ENCODE measurements around the gene AARS2.

AARS2 gene

DNA sequence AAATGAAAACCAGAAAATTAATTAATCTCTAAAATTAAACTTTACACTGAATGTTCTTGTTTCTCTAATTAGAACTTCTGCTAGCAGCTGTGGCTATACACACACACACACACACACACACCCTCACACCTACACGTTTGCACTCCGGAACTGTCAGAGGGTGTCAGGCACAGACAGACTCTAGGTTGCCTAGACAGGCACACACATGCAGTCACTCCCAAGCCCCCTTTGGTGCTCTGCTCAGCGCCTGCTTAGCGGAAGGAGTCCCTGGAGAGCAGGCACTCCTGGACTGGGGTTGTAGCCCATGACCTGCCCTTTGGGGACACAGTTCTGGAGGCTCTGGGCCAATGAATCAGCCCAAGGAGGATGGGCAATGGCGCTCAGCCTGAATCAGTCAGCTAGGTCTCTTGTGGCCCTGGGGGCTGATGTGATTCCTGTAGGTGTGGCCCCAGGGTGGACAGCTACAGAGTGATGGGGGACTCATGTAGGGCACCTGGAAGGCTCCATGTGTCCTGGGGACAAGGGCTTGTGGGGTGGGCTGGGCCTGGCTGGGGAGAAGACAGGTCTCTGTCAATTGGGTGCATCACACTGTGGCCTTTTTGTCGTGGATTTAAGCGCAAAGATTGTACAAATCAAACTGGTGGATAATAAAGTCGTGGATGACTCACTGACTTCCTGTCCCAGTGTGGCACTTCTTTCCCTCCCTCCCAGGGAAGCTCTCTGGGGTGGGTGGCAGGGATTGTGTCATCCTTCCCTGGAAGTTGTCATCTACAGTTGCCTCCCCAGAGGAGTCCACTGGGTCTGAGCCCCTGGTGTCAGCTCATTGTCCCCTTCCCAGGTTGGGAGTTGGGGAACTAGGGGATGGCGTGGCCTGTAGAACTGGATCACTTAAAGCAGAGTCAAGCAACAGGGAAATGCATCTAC is 34.1 kb downstream of the AARS2 start:
- no peak overlapping the region for H3K27ac ChIP-seq
- TF ChIP-seq CTCF (IDR thresholded peaks at IDR 0.05) (no peak), ZFX (IDR thresholded peaks at IDR 0.05; ENCODE audit: borderline replicate concordance) (no peak)

DNA sequence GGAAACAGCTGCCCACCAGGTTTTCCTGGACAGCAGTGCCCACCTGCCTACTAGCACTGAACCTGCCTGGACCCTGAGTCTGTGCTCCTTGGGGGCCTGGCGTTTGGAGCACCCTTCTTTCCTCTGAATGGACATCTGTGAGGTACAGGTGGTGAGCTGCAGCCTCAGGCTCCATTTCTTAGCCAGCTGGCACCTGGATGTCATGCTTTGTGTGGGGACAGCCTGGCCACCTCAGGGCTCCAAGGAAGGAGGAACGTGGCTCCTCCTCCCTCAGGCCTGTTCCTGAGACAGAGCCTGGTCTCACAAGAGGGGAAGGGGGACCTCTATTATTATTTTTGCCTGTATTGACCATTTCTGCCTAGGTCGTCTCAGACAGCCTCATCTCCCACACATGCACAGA is 34.8 kb downstream of the AARS2 start:
- H3K27ac ChIP-seq = no peak overlapping the region

GRCh38 chr6:44277763-44278162 is 35.4 kb downstream of the AARS2 start:
- H3K27ac ChIP-seq = no peak overlapping the region
- no peak for TF ChIP-seq ZFX (IDR thresholded peaks at IDR 0.05; ENCODE audit: borderline replicate concordance)
- TF ChIP-seq CTCF (IDR thresholded peaks at IDR 0.05) = no peak

More for the DNA sequence above, 34.8 kb downstream of the AARS2 start:
- TF ChIP-seq ZFX (IDR thresholded peaks at IDR 0.05; ENCODE audit: borderline replicate concordance) = no peak
- no peak for TF ChIP-seq CTCF (IDR thresholded peaks at IDR 0.05)

- no peak overlapping the region for H3K27ac ChIP-seq
- TF ChIP-seq CTCF (IDR thresholded peaks at IDR 0.05) (no peak), ZFX (IDR thresholded peaks at IDR 0.05; ENCODE audit: borderline replicate concordance) (no peak)
Measured at GRCh38 chr6:44276667-44277640, 36.2 kb downstream of the AARS2 start.

DNA sequence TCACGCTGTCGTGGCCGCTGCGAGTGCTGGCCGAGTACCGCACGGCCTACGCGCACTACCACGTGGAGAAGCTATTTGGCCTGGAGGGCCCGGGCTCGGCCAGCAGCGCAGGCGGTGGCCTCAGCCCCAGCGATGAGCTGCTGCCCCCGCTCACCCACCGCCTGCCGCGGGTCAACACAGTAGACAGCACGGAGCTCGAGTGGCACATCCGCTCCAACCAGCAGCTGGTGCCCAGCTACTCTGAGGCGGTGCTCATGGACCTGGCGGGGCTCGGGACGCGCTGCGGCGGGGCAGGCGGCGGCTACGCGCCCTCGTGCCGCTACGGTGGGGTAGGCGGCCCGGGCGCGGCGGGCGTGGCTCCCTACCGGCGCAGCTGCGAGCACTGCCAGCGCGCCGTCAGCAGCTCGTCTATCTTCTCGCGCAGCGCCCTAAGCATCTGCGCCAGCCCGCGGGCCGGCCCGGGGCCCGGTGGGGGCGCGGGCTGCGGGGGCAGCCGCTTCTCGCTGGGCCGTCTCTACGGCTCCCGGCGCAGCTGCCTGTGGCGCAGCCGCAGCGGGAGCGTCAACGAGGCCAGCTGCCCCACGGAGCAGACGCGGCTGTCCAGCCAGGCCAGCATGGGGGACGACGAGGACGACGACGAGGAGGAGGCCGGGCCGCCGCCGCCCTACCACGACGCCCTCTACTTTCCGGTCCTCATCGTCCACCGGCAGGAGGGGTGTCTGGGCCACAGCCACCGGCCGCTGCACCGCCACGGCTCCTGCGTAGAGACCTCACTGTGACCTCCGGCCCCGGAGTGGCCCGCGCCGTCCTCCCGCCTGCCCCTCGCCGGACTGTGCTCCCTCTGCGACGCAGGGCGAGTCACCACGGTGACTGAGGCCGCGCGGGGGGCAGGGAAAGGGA is 37.1 kb downstream of the AARS2 start:
- TF ChIP-seq ZFX (IDR thresholded peaks at IDR 0.05; ENCODE audit: borderline replicate concordance) (no peak), CTCF (IDR thresholded peaks at IDR 0.05) (no peak)

DNA sequence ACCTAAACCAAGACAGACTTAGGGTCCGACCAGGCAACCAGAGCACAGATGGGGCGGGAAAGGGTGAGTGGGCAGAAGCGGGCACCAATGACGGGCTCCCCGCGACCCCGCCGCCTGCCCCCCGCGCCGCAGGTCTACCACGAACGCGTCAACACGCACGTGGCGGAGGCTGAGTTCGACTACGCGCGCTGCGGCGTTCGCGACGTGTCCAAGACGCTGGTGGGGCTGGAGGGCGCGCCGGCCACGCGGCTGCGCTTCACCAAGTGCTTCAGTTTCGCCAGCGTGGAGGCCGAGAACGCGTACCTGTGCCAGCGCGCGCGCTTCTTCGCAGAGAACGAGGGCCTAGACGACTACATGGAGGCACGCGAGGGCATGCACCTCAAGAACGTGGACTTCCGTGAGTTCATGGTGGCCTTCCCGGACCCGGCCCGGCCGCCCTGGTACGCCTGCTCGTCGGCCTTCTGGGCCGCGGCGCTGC is 37.8 kb downstream of the AARS2 start:
- no peak overlapping the region for H3K27ac ChIP-seq

More for the DNA sequence above, 37.1 kb downstream of the AARS2 start:
- no peak overlapping the region for H3K27ac ChIP-seq

More for the DNA sequence above, 37.8 kb downstream of the AARS2 start:
- TF ChIP-seq ZFX (IDR thresholded peaks at IDR 0.05; ENCODE audit: borderline replicate concordance) = no peak
- no peak for TF ChIP-seq CTCF (IDR thresholded peaks at IDR 0.05)

Measured in 22Rv1 (cell line).